Testis (tissue), 3 donors: Measurements from ENCODE around the gene COA4. TPM values are rescaled to one million over a fixed set of nuclear protein-coding genes. Genes with fewer than 3 reads are reported as not detected.

Source experiments
- DNase-seq: peaks from one replicate; pipeline ENCODE4 v3.0.0-alpha.2; 2019
- H3K27ac ChIP-seq, 2 donors: fragments of 200-600 bp; sonication (generic); one replicate each; pipeline ENCODE4 v1.5.1; 2019
- H3K27me3 ChIP-seq: fragments of 200-600 bp; sonication (generic); one replicate; pipeline ENCODE4 v1.5.1; 2019
- H3K36me3 ChIP-seq: fragments of 200-600 bp; sonication (generic); one replicate; pipeline ENCODE4 v1.5.1; 2017; ENCODE audit warnings: low read depth; ENCODE audit errors: missing control alignments
- H3K4me1 ChIP-seq: fragments of 200-600 bp; sonication (generic); one replicate; pipeline ENCODE4 v1.5.1; 2019
- H3K4me3 ChIP-seq, 2 donors: fragments of 200-600 bp; sonication (generic); one replicate each; pipeline ENCODE4 v1.5.1; 2017 to 2019
- H3K9me3 ChIP-seq: fragments of 200-600 bp; sonication (generic); one replicate; pipeline ENCODE4 v1.5.1; 2017
- POLR2A ChIP-seq: fragments of 450-650 bp; IDR thresholded peaks from one replicate; pipeline ENCODE4 v1.6.1; 2017; ENCODE audit warnings: antibody characterized with exemption, mild to moderate bottlenecking, moderate library complexity
- WGBS, 2 donors: methylation state at CpG; one replicate each; pipeline ENCODE4 v1.1.5; 2018; 5-methylcytosine and 5-hydroxymethylcytosine counted together
- intact Hi-C: fragments of 100-400 bp; cut with DNase I; formaldehyde crosslinking; loops from one replicate; pipeline ENCODE4 v1.15.1; 2023; ENCODE audit warnings: low total_unique reads
- polyA plus RNA-seq: library from polyadenylated mRNA; stranded (reverse); fragments of 350-450 nt; fragmentation: Illumina TruSeq; extraction: RNeasy Lipid Tissue Mini Kit (QIAGEN cat#74804); gene quantifications from one replicate; pipeline ENCODE4 v1.2.3, GENCODE V29; 2014; ENCODE audit warnings: low read depth, low replicate concordance; ENCODE audit not compliant: insufficient read depth
- total RNA-seq, 2 donors: library from RNA; depleted of rRNA; stranded (reverse); fragments of >200 nt; gene quantifications; one replicate each; pipeline ENCODE4 v1.2.3, GENCODE V29; 2016
- TF ChIP-seq, protein P1 (sequence below), 3 experiments: fragments of 450-650 bp in 2 of 3; fragments of 200-600 bp in 1 of 3; sonication (generic) in 1 of 3; IDR thresholded peaks; one replicate each; pipeline ENCODE4 v1.5.1; 2016 to 2019; ENCODE audit warnings: antibody characterized with exemption in 3 of 3, mild to moderate bottlenecking in 2 of 3, moderate library complexity in 1 of 3

The COA4 gene
- total and polyA plus RNA-seq, 3 donors from 2014 or later = 60.5 to 76.5 (median 69.4) TPM

DNA sequence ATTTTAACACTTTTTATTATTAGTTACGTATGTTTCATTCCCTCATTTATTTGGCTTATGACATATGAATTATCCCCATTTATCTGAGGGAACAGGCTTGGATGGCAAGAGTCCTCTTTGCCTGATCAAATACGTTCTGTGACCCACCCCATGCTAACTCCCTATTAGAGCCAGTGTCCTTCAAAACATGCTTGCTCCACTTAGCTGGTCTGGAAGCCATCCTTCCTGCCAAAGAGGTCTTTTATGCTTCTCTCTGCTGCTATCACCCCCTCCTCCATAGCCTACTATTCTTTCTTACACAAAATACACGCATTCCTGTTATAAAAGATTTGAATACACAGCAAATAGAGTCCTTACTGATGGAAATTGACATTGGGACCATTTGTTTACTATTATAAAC, 6.4 kb downstream of the COA4 start:
- H3K27me3 ChIP-seq = no peaks in the 10 kb centered on the region
- no peak overlapping the region for H3K4me3 ChIP-seq
- TF ChIP-seq, protein P1, sequence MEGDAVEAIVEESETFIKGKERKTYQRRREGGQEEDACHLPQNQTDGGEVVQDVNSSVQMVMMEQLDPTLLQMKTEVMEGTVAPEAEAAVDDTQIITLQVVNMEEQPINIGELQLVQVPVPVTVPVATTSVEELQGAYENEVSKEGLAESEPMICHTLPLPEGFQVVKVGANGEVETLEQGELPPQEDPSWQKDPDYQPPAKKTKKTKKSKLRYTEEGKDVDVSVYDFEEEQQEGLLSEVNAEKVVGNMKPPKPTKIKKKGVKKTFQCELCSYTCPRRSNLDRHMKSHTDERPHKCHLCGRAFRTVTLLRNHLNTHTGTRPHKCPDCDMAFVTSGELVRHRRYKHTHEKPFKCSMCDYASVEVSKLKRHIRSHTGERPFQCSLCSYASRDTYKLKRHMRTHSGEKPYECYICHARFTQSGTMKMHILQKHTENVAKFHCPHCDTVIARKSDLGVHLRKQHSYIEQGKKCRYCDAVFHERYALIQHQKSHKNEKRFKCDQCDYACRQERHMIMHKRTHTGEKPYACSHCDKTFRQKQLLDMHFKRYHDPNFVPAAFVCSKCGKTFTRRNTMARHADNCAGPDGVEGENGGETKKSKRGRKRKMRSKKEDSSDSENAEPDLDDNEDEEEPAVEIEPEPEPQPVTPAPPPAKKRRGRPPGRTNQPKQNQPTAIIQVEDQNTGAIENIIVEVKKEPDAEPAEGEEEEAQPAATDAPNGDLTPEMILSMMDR (IDR thresholded peaks at IDR 0.05) = no peak
- TF ChIP-seq POLR2A = no peak
- no peak overlapping the region for H3K27ac ChIP-seq
- no peaks in the 10 kb centered on the region for H3K9me3 ChIP-seq
- H3K4me1 ChIP-seq = peaks cover 10% of the 10 kb centered on the region
- no peaks in the 10 kb centered on the region for H3K36me3 ChIP-seq
- DNase-seq = no peak
- 66 to 80% methylated on average over 3 of the region's 3 CpGs for WGBS, 2 donors
- intact Hi-C loops = no loop called here

DNA sequence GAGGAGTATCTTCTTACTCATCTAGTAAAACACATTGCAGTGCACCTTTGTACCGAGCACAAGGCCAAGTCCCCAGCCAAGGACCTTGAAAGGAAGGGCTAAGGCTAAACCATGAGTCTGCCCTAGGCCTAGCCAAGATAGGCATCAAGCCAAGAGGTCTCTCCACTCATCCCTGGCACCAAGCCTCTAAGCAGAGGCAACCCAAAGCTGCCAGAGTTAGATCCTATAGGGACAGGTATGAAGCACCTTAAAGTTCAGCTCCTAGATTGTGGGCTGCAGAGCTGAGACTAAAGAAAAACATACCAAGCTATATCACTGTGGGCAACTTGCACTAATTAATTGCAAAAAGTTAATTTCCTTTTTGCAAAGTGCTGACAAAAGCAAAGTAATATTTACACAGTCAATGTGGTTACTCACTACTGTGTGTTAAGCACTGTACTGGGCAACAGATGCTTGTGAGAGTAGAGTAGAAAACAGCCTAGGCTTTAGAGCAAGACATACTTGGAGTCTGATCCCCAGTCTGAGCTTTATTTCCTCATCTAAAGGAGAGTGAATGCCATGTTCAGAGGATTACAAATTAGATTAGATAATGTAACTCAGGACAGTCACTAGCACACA, 7.2 kb downstream of the COA4 start:
- TF ChIP-seq, protein P1 (IDR thresholded peaks at IDR 0.05) = no peak
- no peak for TF ChIP-seq POLR2A
- no peak overlapping the region for H3K27ac ChIP-seq
- no peaks in the 10 kb centered on the region for H3K36me3 ChIP-seq
- DNase-seq = no peak
- no peak overlapping the region for H3K4me3 ChIP-seq
- H3K4me1 ChIP-seq = peaks cover 9% of the 10 kb centered on the region
- 30% methylated on average over 1 of the region's 1 CpG; no CpG with 5 or more reads in 1 of the 2 donors for WGBS, 2 donors
- H3K27me3 ChIP-seq = no peaks in the 10 kb centered on the region
- intact Hi-C loops = no loop called here
- H3K9me3 ChIP-seq = no peaks in the 10 kb centered on the region

DNA sequence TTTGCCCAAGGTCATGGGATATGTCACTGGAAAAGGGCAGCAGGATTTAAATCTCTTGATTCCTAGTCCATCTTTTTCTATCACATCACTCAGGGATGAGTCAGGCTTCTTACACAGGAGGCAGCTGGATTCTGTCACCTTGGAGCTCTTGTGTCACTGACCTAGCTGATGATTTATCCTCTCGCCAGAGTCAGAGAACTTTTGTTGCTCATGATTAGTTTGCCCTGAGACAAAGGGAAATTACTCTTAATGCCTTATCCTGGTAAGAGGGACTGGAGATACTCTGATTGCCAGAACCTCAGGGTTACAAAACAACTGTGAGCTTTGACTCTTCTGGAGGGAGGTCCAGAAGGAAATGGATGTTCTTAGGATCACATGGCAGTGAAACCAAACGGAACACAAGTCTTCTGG, 10.1 kb downstream of the COA4 start:
- Histone ChIP-seq H3K36me3 (no peaks in the 10 kb centered on the region), H3K27ac (no peak overlapping the region), H3K4me3 (no peak overlapping the region), H3K9me3 (no peaks in the 10 kb centered on the region), H3K4me1 (peaks cover 9% of the 10 kb centered on the region), H3K27me3 (no peaks in the 10 kb centered on the region)
- intact Hi-C loops = no loop called here
- DNase-seq = no peak
- 41 to 54% methylated on average over 2 of the region's 2 CpGs for WGBS, 2 donors
- TF ChIP-seq, protein P1 (IDR thresholded peaks at IDR 0.05) = no peak
- no peak for TF ChIP-seq POLR2A

DNA sequence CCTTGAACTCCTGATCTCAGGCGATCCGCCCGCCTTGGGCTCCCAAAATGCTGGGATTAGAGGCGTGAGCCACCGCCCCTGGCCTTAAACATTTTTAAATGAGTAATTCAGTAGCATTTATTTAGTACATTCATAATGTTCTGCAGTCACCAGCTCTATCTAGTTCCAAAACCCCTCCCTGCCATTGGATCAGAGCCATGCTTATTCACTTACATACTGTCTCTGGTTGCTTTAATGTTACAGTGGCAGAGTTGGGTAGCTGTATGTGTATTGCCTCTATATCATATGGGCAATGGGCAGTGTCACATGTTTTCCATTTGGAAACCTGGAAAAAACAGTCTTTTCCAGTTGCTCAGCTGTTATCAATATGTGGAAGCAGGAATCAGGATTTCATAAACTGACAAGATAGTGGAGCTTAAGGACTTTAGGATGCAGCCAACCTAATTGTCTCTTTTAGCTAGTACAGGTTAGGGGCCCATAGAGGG, 10.5 kb downstream of the COA4 start:
- intact Hi-C loops = no loop called here
- 56 to 63% methylated on average over 5 of the region's 5 CpGs for WGBS, 2 donors
- no peak overlapping the region for H3K4me3 ChIP-seq
- H3K9me3 ChIP-seq = no peaks in the 10 kb centered on the region
- no peak overlapping the region for H3K27ac ChIP-seq
- H3K27me3 ChIP-seq = no peaks in the 10 kb centered on the region
- DNase-seq = no peak
- H3K36me3 ChIP-seq = no peaks in the 10 kb centered on the region
- TF ChIP-seq, protein P1 (IDR thresholded peaks at IDR 0.05) = no peak
- TF ChIP-seq POLR2A = no peak
- peaks cover 9% of the 10 kb centered on the region for H3K4me1 ChIP-seq

DNA sequence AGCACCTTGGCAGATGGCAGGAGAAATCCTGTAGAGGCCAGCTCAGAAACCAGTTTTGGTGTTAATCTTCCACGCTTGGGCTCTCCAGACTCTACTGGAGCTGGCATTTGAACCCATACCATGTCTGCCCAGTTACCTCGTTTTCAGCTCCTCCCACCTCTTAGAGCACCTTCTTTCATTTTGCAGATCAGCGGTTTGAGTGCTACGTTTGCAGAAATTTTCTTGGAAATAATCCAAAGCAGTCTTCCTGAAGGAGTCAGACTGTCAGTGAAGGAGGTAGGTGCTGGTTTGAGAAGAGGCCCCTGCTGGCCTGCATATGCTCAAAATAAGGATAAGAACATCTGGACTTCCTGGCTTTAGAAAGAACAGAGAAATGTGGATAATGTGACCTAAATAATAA, 13.7 kb downstream of the COA4 start:
- no peaks in the 10 kb centered on the region for H3K36me3 ChIP-seq
- H3K4me1 ChIP-seq = no peaks in the 10 kb centered on the region
- DNase-seq = no peak
- WGBS, 2 donors = 77 to 85% methylated on average over 4 of the region's 4 CpGs
- no peaks in the 10 kb centered on the region for H3K27me3 ChIP-seq
- intact Hi-C loops = no loop called here
- H3K9me3 ChIP-seq = no peaks in the 10 kb centered on the region
- H3K4me3 ChIP-seq = no peak overlapping the region
- TF ChIP-seq, protein P1 (IDR thresholded peaks at IDR 0.05) = no peak
- TF ChIP-seq POLR2A = no peak
- H3K27ac ChIP-seq = no peak overlapping the region
